Germinal center (tissue), 1 donor: ENCODE measurements around the gene CLMN.
"Not testable (repeated sequence)": the region's sequence is repeated elsewhere in the genome, so short reads cannot be mapped to it uniquely, and the experiment has no call there.

ENCODE experiments used
- DNase-seq: peaks from one replicate; pipeline ENCODE4 v3.0.0; 2012; ENCODE audit warnings: mixed read lengths, low spot score

The CLMN gene

GRCh38 chr14:95193081-95193480 lies 126.6 kb downstream of the CLMN start:
- DNase-seq: no peak

- DNase-seq: no peak
Measured at GRCh38 chr14:95192311-95192710, 127.4 kb downstream of the CLMN start.

- DNase-seq: no peak
Measured at GRCh38 chr14:95191445-95192199, 128.1 kb downstream of the CLMN start.

GRCh38 chr14:95190857-95191256 lies 128.9 kb downstream of the CLMN start:
- DNase-seq: no peak

- DNase-seq: no peak
Measured at GRCh38 chr14:95190346-95190840, 129.3 kb downstream of the CLMN start.

GRCh38 chr14:95189367-95190132 lies 130.2 kb downstream of the CLMN start:
- DNase-seq: no peak

- DNase-seq: no peak
Measured at GRCh38 chr14:95188380-95188779, 131.3 kb downstream of the CLMN start.

GRCh38 chr14:95185767-95186392 lies 133.8 kb downstream of the CLMN start:
- DNase-seq: no peak

- DNase-seq: no peak
Measured at GRCh38 chr14:95185033-95185766, 134.5 kb downstream of the CLMN start.

- DNase-seq: no peak
Measured at GRCh38 chr14:95184413-95184790, 135.3 kb downstream of the CLMN start.

GRCh38 chr14:95183532-95184412 lies 135.9 kb downstream of the CLMN start:
- DNase-seq: no peak

- no peak for DNase-seq
Measured at GRCh38 chr14:95183082-95183481, 136.6 kb downstream of the CLMN start.

- no peak for DNase-seq
Measured at GRCh38 chr14:95182379-95182778, 137.3 kb downstream of the CLMN start.

- DNase-seq: no peak
Measured at GRCh38 chr14:95180966-95181741, 138.6 kb downstream of the CLMN start.

GRCh38 chr14:95175670-95176069 lies 144.0 kb downstream of the CLMN start:
- DNase-seq: not testable (repeated sequence)

GRCh38 chr14:95174184-95174792 lies 145.4 kb downstream of the CLMN start:
- no peak for DNase-seq

- no peak for DNase-seq
Measured at GRCh38 chr14:95173518-95173917, 146.2 kb downstream of the CLMN start.

GRCh38 chr14:95167177-95167576 lies 152.5 kb downstream of the CLMN start:
- DNase-seq: no peak

GRCh38 chr14:95165517-95165916 lies 154.2 kb downstream of the CLMN start:
- DNase-seq: no peak

GRCh38 chr14:95164506-95164905 lies 155.2 kb downstream of the CLMN start:
- DNase-seq: no peak
